GM12878 (cell line): ENCODE measurements around the gene VPS13C. TPM values are rescaled to one million over a fixed set of nuclear protein-coding genes. Genes with fewer than 3 reads are reported as not detected.

ENCODE experiments used
- ATAC-seq: fragments of 200-7000 bp; cut with Tn5 transposase; 3 replicates; pipeline ENCODE4 v1.9.1; 2020; ENCODE audit warnings: mild to moderate bottlenecking, moderate library complexity
- BruUV-seq: library from RNA; stranded (reverse); fragments of 400-500 nt; replicated peaks from 2 replicates; lab custom pipeline; 2021; lab: Mats Ljungman, UMichigan
- CTCF ChIA-PET: fragments of 300-600 bp; sonication (Branson Sonifier 250); formaldehyde crosslinking; extraction: SDS; loops from one replicate; lab custom pipeline; 2021; ENCODE audit warnings: inconsistent platforms; lab: Yijun Ruan, JAX
- POLR2A ChIA-PET: fragments of 350-600 bp; formaldehyde crosslinking; extraction: SDS; loops from one replicate; lab custom pipeline; 2021; ENCODE audit warnings: inconsistent platforms; lab: Charles Lee
- RAD21 ChIA-PET: fragments of 300-600 bp; sonication (Branson Sonifier 250); formaldehyde crosslinking; loops from one replicate; lab custom pipeline; 2023; ENCODE audit warnings: antibody characterized with exemption; ENCODE audit not compliant: unreplicated experiment; lab: Charles Lee
- SMC1A ChIA-PET: fragments of 300-600 bp; sonication (Branson Sonifier 250); formaldehyde crosslinking; loops from one replicate; lab custom pipeline; 2023; ENCODE audit not compliant: unreplicated experiment, uncharacterized antibody; lab: Charles Lee
- DNase-seq: peaks from one replicate; pipeline ENCODE4 v3.0.0-alpha.2; 2011; ENCODE audit warnings: low read depth, low spot score
- FAIRE-seq: peaks from 3 replicates; lab custom pipeline; 2011; peaks lifted over from hg19 to GRCh38; lab: Jason Lieb, UNC
- H2AFZ ChIP-seq: 2 replicates; pipeline ENCODE4 v1.6.0; 2011; ENCODE audit warnings: low read depth, low read length, control low read depth; ENCODE audit not compliant: control insufficient read depth
- H3K27ac ChIP-seq: 2 replicates; pipeline ENCODE4 v1.5.1; 2011; ENCODE audit warnings: control low read depth; ENCODE audit not compliant: control insufficient read depth, insufficient read depth
- H3K27me3 ChIP-seq, 2 experiments: replicated peaks in 1 of 2; 2 replicates each; pipeline versions ENCODE4 v1.6.0 to v1.6.1; 2011; ENCODE audit warnings: low read length in 1 of 2; ENCODE audit not compliant: control insufficient read depth in 2 of 2, insufficient read depth in 2 of 2
- H3K36me3 ChIP-seq, 2 experiments: 2 replicates each; pipeline ENCODE4 v1.5.1; 2011; ENCODE audit warnings: low read length in 1 of 2; ENCODE audit not compliant: control insufficient read depth in 2 of 2, insufficient read depth in 2 of 2
- H3K4me1 ChIP-seq: 2 replicates; pipeline ENCODE4 v1.6.1; 2011; ENCODE audit warnings: mild to moderate bottlenecking, low read length, moderate library complexity, mixed read lengths; ENCODE audit not compliant: control insufficient read depth, insufficient read depth
- H3K4me2 ChIP-seq: 2 replicates; pipeline ENCODE4 v1.6.0; 2011; ENCODE audit warnings: control low read depth; ENCODE audit not compliant: control insufficient read depth, insufficient read depth
- H3K4me3 ChIP-seq: fragments of 200-600 bp; sonication (generic); 2 replicates; pipeline ENCODE4 v1.5.1; 2016
- H3K79me2 ChIP-seq: 2 replicates; pipeline ENCODE4 v1.6.0; 2011; ENCODE audit warnings: low read length; ENCODE audit not compliant: control insufficient read depth, insufficient read depth
- H3K9ac ChIP-seq: 2 replicates; pipeline ENCODE4 v1.8.0; 2011; ENCODE audit warnings: low read length, control low read depth, mixed read lengths; ENCODE audit not compliant: control insufficient read depth, insufficient read depth
- H3K9me3 ChIP-seq: replicated peaks from 3 replicates; pipeline ENCODE4 v1.5.1; 2011; ENCODE audit warnings: mild to moderate bottlenecking, low read length; ENCODE audit not compliant: control insufficient read depth, insufficient read depth
- H4K20me1 ChIP-seq: 2 replicates; pipeline ENCODE4 v1.6.0; 2011; ENCODE audit not compliant: control insufficient read depth, insufficient read depth
- CEBPB ChIP-seq, 2 experiments: fragments of 150-350 bp in 1 of 2; IDR thresholded peaks; 2 replicates each; pipeline ENCODE4 v1.6.1; 2012 to 2014; ENCODE audit warnings: low read depth in 2 of 2, low read length in 2 of 2, borderline replicate concordance in 1 of 2, inconsistent platforms in 1 of 2
- CEBPZ ChIP-seq: fragments of 150-350 bp; IDR thresholded peaks from 2 replicates; pipeline ENCODE4 v1.6.1; 2016; ENCODE audit warnings: low read depth, low read length
- CTCF ChIP-seq, 3 experiments: IDR thresholded peaks in 2 of 3; conservative IDR thresholded peaks in 1 of 3; 2 replicates each; pipeline ENCODE4 v1.5.1; 2011; ENCODE audit warnings: low read depth in 3 of 3, low read length in 3 of 3, mild to moderate bottlenecking in 3 of 3, control low read depth in 2 of 3, moderate library complexity in 2 of 3, inconsistent platforms in 1 of 3, mixed read lengths in 1 of 3; ENCODE audit not compliant: control insufficient read depth in 2 of 3, insufficient read depth in 1 of 3; ENCODE audit errors: extremely low read depth in 1 of 3
- E2F4 ChIP-seq: IDR thresholded peaks from 2 replicates; pipeline ENCODE4 v1.6.1; 2012; ENCODE audit warnings: low read depth, low read length, improper control_type of control experiment
- FOS ChIP-seq: IDR thresholded peaks from 3 replicates; pipeline ENCODE4 v1.6.1; 2011; ENCODE audit warnings: borderline replicate concordance; ENCODE audit not compliant: insufficient read length; ENCODE audit errors: extremely low read depth
- IKZF1 ChIP-seq: fragments of 450-650 bp; conservative IDR thresholded peaks from 2 replicates; pipeline ENCODE4 v1.6.1; 2017; ENCODE audit warnings: antibody characterized with exemption, mild to moderate bottlenecking
- MEF2B ChIP-seq: fragments of 450-650 bp; IDR thresholded peaks from 2 replicates; pipeline ENCODE4 v1.6.1; 2018; ENCODE audit warnings: mild to moderate bottlenecking, moderate library complexity; ENCODE audit not compliant: partially characterized antibody, poor library complexity, severe bottlenecking
- MTA3 ChIP-seq: IDR thresholded peaks from 2 replicates; pipeline ENCODE4 v1.6.1; 2012; ENCODE audit warnings: low read length, inconsistent platforms, borderline replicate concordance
- MYB ChIP-seq: fragments of 150-350 bp; IDR thresholded peaks from 2 replicates; pipeline ENCODE4 v1.6.1; 2014; ENCODE audit warnings: mild to moderate bottlenecking, low read depth, low read length, borderline replicate concordance
- RAD51 ChIP-seq: fragments of 450-650 bp; IDR thresholded peaks from 2 replicates; pipeline ENCODE4 v1.6.1; 2016; ENCODE audit warnings: moderate library complexity, mild to moderate bottlenecking, inconsistent platforms
- RBBP5 ChIP-seq: fragments of 200-600 bp; sonication (generic); conservative IDR thresholded peaks from 2 replicates; pipeline ENCODE4 v1.6.1; 2016
- RELA ChIP-seq: fragments of 450-650 bp; IDR thresholded peaks from 2 replicates; pipeline ENCODE4 v1.8.0; 2014; ENCODE audit warnings: borderline replicate concordance; ENCODE audit not compliant: partially characterized antibody
- RUNX3 ChIP-seq: IDR thresholded peaks from 2 replicates; pipeline ENCODE4 v1.6.1; 2012; ENCODE audit warnings: low read length, inconsistent platforms
- SMARCA5 ChIP-seq: fragments of 450-650 bp; IDR thresholded peaks from 2 replicates; pipeline ENCODE4 v1.6.1; 2017; ENCODE audit warnings: mild to moderate bottlenecking
- STAT1 ChIP-seq: fragments of 450-650 bp; conservative IDR thresholded peaks from 2 replicates; pipeline ENCODE4 v1.6.1; 2014; ENCODE audit warnings: antibody characterized with exemption, mild to moderate bottlenecking
- WGBS: methylation state at CpG from one replicate; pipeline ENCODE4 v1.1.6; 2016; ENCODE audit warnings: low lambda C conversion rate; ENCODE audit not compliant: insufficient replicate concordance, insufficient coverage; ENCODE audit errors: missing lambda C conversion rate; 5-methylcytosine and 5-hydroxymethylcytosine counted together
- in situ Hi-C: fragments of 300-500 bp; cut with MboI; formaldehyde crosslinking; loops from 9 replicates; pipeline ENCODE4 v1.14.3; 2018; ENCODE audit warnings: mixed read lengths
- intact Hi-C: fragments of 100-400 bp; cut with micrococcal nuclease; formaldehyde crosslinking; loops from one replicate; pipeline ENCODE4 v1.14.2; 2022; ENCODE audit not compliant: unreplicated experiment
- polyA plus RNA-seq, 11 experiments: library from polyadenylated mRNA; depleted of rRNA in 4 of 11; unstranded in 6 of 11; stranded (reverse) in 5 of 11; fragments of >200 nt; fragmentation: Nextera tagmentation in 4 of 11; fragmentation: Illumina TruSeq in 1 of 11; extraction: Ambion mirVana in 4 of 11; extraction: Trizol in 1 of 11; gene quantifications; 1 replicate in 1 of 11; 2 replicates in 10 of 11; pipeline versions ENCODE4 v1.2.1 to v1.2.3, GENCODE V29; 2011 to 2016; ENCODE audit warnings: inconsistent platforms in 2 of 11, missing spikeins in 2 of 11, low read depth in 1 of 11
- total RNA-seq, 4 experiments: library from RNA; depleted of rRNA in 3 of 4; stranded (reverse); fragments of >200 nt in 3 of 4; fragmentation: Illumina TruSeq in 1 of 4; extraction: Trizol in 1 of 4; gene quantifications; 2 replicates each; pipeline versions ENCODE4 v1.2.1 to v1.2.3, GENCODE V29; 2013 to 2021

The VPS13C gene
- total and polyA plus RNA-seq, 10 of the 15 experiments (the other 5 are each of a cell fraction or from before 2014, with no cell fraction given), result 9.3 to 53.1 (median 31.8) TPM

DNA sequence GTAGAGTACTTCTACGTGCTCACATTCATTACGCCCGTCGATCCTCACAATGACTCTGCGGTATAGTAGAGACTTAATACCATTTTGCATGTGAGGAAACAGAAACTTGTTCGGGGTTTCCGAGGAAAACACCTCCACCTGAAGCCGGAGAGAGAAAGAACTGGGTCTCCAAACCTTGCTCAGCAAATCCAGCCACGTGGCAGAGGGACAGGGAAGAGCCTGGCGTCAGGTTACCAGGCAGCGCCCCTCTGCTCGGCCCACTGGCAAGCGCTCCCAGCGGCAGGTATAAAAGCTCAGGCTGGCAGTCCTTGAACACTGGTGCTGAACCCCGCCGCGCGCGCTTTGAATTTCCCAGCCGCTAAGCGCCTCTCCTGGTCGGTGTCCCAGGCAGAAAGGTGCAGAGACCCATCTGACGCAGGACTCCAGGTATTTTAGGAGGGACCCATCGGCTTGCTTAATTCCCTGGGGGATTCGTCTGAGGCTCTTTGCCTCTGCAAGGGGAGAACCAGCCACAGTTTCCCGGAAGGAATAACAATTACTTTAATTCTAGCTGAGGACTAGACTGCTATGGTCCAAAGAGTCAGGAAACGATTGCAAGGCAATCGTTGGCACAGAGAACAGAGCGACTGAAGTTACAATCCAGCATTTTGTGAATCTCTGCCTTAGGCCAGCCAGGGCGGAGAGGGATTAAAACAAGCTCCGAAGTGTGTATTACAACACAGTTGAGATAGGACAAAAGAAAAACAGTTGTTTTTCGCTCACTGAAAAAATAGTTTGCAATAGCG lies 6.6 kb upstream of the VPS13C start, which contains the start of gene C2CD4A:
C2CD4A (plus strand) TSS at position 315 of the 785 bp plus-strand sequence. CDS start 637 bp downstream, outside the sequence.
- Histone ChIP-seq H3K79me2 (no peaks in the 10 kb centered on the region), H3K27ac (no peak within 1 kb of the TSS), H2AFZ (peak within 1 kb of the TSS; percentile 47), H3K36me3 (no peaks in the 10 kb centered on the region), H3K9ac (no peak within 1 kb of the TSS), H4K20me1 (no peaks in the 10 kb centered on the region), H3K4me2 (peak within 1 kb of the TSS; percentile 89), H3K9me3 (no peaks in the 10 kb centered on the region), H3K4me1 (peaks cover 8% of the 10 kb centered on the region), H3K4me3 (peak within 1 kb of the TSS; percentile 52; the same call in 1 of the 2 replicates), H3K27me3 (peaks cover 8 to 17% of the 10 kb centered on the region in 2 experiments)
- DNase-seq, result no peak
- WGBS, result 8% methylated on average over 33 of the region's 33 CpGs
- ATAC-seq, result peak; percentile 84
- no TSS peak for BruUV-seq
- ChIA-PET SMC1A (interaction anchor here (0.9 to 1.0 kb wide), 3 partner anchors 10 to 196 kb away, joined by 3 read pairs; no protein-coding TSS in a partner anchor), RAD21 (no interaction called here), CTCF (interaction anchor here (0.8 to 1.3 kb wide), 3 partner anchors 10 to 85 kb away, joined by 3 to 6 read pairs (median 3); no protein-coding TSS in a partner anchor), POLR2A (interaction anchor here (1.8 kb wide), 1 partner anchor 40 kb away, joined by 4 read pairs; no protein-coding TSS in a partner anchor)
- intact Hi-C loops (no loop called here), in situ Hi-C loops (no loop called here)
- FAIRE-seq, result no peak
- TF ChIP-seq RAD51 (no peak), IKZF1 (peak; percentile 10; the same call in 1 of the 2 replicates), STAT1 (no peak), CEBPB (IDR thresholded peaks at IDR 0.05; ENCODE audit: borderline replicate concordance in 1 of 2, low read depth in 2 of 2, low read length in 2 of 2) (0 out of 4 replicates have a peak, but pooled peaks of 1 of the 2 experiments have one; percentile 44), CEBPZ (no peak), MEF2B (peak; percentile 36), RELA (peak; percentile 28), MYB (no peak), RUNX3 (peak; percentile 37; the same call in 1 of the 2 replicates), RBBP5 (no peak), CTCF (IDR thresholded peaks at IDR 0.05 in 2 of 3, conservative IDR thresholded peaks at IDR 0.05 in 1 of 3; ENCODE audit: control insufficient read depth in 2 of 3, extremely low read depth in 1 of 3, insufficient read depth in 1 of 3, low read depth in 3 of 3, low read length in 3 of 3) (peak; percentile 10 to 34 (median 31); a peak in 4 of 6 replicates), SMARCA5 (no peak), FOS (no peak), MTA3 (0 out of 2 replicates have a peak, but pooled peaks have one; percentile 38), E2F4 (peak; percentile 56; the same call in 1 of the 2 replicates)
